Epithelial cell of prostate (primary cell): ENCODE data around the gene MALRD1.

Source experiments
- DNase-seq: peaks from one replicate; pipeline ENCODE4 v3.0.0-alpha.2; 2011; ENCODE audit warnings: low read depth, low spot score
- H3K27ac ChIP-seq: fragments of 450-650 bp; 2 replicates; pipeline ENCODE4 v1.5.1; 2017; ENCODE audit warnings: mild to moderate bottlenecking

The MALRD1 gene

DNA sequence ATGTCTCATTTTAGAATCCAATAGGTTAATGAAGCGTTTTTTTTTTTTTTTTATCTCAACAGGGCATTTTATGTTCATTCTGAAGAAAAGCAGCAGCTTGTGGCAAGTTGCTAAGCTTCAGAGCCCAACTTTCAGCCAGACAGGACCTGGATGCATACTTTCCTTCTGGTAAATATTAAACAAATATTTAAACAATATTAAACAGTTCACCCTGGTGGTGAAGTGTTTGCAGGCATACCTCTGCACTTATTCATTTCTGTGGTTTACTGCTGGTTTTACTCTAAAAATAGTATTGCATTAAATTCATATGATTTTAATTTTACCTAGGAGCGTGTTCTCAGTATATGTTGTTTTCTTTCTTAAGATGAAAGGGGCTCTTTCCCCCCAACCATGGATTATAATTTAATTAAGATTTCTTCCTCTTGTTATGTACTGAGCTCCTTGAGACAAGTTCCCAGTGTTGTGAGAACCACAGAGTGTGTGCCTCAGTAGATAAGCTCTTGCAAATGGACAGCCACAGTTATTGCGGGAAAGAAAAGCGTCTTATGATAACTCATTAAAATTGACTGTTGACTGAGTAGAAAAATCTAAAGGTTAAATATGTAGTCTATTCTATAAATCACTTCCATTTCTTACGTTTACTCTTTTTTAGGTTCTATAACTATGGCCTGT lies 155.8 kb downstream of the MALRD1 start:
- no peak overlapping the region for H3K27ac ChIP-seq
- DNase-seq, result no peak

DNA sequence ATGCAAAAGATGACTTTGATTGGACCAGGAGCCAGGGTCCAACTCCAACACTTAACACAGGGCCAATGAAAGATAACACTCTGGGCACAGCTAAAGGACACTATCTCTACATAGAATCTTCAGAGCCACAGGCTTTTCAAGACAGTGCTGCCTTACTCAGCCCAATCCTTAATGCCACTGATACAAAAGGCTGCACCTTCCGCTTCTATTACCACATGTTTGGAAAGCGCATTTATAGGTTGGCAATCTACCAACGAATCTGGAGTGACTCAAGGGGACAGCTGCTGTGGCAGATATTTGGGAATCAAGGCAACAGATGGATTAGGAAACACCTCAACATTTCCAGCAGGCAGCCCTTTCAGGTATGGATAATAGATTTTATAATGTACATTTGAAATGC lies 160.7 kb downstream of the MALRD1 start:
- no peak for DNase-seq
- no peak overlapping the region for H3K27ac ChIP-seq

DNA sequence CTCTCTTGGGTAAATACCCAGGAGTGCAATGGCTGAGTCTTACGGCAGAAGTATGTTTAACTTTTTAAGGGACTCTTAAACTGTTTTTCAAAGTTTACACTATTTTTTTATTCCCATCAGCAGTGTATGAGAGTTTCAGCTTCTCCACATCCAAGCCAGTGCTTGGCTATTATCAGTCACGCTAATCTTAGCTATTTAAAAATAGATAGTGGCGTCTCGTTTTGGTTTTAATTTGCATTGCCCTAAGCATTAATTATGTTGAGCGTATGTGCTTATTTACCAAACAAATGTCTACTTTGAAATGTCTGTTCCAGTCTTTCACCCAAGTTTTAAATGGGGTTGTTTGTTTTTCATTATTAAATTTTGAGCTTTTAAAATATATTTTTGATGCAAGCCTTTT lies 164.0 kb downstream of the MALRD1 start:
- no peak for DNase-seq
- H3K27ac ChIP-seq, result no peak overlapping the region

DNA sequence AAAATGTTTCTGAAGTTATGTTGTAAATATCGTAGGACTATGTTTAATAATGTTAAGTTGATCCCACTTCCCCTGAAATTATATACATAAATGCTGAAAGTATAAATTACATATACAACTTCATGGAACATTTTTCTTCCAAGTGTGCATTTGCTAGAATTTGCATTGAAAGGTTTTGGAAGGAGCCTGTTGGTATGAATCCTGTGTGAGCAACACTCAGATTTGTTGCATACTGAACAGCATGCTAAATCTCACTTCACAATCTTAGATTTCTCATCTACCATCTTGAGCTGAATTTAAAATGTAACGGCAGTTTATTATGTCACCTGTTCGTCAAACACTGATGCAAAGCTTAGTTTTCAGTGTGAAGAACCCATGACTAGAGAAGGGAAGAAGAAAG lies 172.6 kb downstream of the MALRD1 start:
- no peak for DNase-seq
- H3K27ac ChIP-seq, result no peak overlapping the region

DNA sequence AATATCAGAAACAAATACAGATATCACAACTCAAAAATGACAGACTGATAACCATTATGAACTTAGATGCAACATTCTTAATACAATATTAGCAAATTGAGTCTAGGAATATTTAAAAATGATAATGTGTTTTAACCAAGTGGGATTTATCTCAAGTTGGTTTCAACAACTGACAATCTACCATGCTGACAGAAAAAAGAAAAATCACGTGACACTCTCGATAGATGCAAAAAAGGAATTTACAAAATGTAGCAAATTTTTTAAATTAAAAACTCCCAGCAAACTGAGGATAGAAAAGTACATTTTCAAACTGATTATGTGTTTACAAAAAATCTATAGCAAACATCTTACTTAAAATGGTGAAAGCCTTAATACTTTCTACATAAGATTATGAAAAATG lies 177.4 kb downstream of the MALRD1 start:
- H3K27ac ChIP-seq, result no peak overlapping the region
- DNase-seq, result no peak

DNA sequence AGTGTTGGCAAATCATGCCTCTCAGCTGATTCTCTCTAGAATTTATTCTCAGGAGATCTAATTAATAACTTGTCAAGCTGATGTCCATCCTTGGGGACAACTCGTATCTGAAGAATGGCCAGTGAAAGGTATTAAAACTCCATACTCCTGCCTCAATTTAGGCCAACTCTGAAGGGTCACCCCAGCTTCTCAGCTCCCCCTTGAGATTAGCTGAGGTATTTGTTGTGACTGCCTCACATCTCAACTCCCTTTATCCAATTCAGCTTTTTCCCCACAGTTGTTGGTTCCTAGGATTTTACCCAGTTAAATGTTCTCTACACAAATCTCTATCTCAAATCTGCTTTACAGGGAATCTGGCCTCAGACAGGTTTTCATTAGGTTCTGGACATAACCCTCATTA lies 182.4 kb downstream of the MALRD1 start:
- no peak overlapping the region for H3K27ac ChIP-seq
- no peak for DNase-seq

DNA sequence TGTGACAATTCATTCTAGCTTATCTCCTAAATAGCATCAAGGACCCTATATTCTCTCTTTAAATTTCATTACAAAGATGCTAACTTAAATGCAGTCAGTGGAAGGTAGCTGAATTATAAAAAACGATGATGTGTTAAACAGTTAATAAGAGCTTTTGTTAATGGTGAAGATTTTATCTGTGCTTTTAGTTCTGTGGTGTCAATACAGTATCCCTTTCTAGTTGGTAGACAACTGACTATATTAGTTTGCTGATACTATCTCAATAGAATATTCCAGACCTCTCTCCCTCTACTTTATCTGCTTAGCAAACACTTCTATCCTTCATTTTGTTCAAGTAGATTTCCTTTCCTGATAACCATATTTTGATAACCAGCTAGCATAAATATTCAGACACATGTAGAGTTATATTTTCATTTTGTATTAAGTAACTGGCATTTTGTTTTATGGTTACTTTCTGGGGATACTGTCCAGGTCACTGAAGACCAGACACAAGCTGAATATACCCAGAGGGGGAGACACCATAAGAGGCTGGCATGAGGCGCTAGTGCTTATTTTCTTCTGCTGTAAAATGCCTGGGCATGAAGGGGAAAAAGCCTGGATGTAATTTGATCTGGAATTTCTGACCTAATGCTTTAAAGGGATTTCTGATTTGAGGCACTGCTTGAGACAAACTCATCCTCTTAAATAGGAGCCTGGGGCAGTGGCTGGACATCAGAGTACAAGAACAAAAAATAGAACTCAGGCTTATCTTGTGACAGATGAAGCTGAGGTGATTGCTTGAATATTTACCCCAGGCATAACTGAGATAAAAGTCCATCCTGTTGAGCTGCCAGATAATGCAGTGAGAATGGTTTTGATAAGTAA lies 197.5 kb downstream of the MALRD1 start:
- DNase-seq, result no peak
- no peak overlapping the region for H3K27ac ChIP-seq

DNA sequence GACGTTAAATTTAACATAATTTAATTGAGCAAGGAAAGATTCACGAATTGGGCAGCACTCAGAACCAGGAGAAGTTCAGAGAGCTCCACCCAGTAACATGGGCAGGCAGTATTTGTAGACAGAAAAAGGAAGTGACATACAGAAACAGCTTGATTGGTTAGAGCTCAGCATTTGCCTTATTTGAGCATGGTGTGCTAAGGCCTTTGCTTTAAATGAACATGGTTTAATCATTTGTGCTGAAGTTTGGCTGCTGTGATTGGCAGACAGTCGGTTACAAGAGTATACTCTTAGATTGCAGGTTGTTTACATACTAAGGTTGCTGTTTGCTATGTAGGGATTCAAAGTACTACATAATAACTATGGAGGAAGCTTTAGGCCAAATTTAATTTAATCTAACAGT lies 199.2 kb downstream of the MALRD1 start:
- no peak for DNase-seq
- no peak overlapping the region for H3K27ac ChIP-seq

DNA sequence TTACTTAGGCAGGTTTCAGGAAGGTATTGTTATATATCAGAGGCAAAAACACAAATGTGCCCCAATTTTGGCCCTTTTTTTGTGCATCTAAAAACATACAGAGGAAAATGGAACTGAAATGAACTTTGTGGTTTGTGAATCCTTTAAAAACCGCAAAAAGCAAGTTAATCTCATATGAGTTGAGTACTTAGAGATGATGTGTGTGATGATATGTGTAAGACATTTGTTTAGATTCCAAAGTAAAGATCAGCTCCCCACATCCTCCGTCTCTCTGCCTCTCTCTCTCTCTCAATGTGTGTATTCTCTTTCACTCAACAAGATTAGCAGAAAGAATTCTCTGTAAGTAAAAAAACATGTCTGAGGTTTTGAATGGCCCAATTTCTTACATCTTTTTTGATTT lies 201.9 kb downstream of the MALRD1 start:
- no peak overlapping the region for H3K27ac ChIP-seq
- DNase-seq, result no peak

DNA sequence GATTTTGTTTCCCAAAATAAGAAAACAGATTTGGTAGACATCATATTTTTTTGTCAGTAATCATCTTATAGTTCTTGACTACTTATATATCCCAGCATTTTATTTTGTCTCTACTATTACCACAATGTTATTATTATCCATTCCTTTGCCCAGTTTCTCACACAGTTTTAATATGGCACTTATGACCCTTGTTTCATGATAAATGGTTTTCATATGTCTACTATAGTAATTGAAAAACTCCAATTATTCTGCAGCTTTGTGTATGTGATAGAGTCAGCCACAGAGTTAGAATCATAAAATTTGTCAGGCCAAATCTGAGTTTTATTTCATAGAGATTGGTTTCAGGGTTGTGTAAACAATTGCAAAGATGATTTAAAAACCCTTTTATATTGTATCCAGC lies 203.9 kb downstream of the MALRD1 start:
- H3K27ac ChIP-seq, result no peak overlapping the region
- DNase-seq, result no peak

DNA sequence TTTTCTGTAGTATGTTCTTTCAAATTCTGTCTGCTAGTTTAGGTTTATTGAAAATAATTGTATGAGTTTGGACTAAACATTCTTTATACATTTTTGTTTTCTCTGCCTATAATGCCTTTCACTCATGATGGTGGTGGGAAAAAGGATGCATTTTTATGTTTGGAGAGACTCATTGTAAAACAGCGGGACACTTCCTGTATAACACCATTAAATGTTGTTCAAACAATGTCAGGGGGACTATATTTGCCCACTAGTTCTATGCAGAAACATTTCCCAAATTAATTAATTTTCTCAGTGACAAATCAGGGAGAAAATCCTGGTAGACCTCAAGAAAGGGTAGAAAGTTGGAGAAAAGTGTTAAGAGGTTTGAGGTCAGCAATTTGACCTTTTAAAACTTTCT lies 207.7 kb downstream of the MALRD1 start:
- no peak for DNase-seq
- no peak overlapping the region for H3K27ac ChIP-seq

DNA sequence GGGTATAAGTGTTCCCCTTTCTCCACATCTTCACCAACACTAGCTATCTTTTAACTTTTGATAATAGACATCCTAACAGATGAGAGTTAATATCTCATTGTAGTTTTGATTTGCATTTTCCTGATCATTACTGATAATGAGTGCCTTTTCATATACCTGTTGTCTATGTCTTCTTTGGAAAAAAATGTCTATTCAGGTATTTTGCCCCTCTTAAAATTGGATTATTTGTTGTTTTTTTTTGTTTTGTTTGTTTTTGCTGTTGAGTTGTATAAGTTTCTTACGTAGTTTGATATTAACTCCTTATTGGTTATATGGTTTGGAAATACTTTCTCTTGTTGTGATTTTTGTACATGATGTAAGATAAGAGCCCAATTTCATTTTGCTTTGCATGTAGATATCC lies 214.7 kb downstream of the MALRD1 start:
- no peak for DNase-seq

DNA sequence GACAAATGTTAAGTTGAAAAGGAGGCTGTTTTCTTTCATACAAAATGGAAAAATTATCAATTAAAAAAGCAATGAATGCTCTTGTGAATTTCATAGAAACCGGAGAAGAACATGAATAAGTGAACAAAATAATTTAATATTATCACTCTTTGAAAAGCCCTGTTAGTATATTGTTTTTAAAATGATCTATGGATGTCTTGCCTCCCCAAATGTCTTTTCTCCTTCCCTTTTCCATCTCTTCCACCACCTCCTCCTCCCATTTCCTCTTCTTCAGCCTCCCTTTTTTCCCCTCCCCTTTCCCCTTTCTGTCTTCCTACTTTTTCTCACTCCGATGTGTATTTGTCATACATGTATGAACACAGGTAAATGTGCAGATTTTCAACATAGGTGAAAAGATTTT lies 234.7 kb downstream of the MALRD1 start:
- no peak for DNase-seq
- H3K27ac ChIP-seq, result no peak overlapping the region

More for the DNA sequence above, 214.7 kb downstream of the MALRD1 start:
- H3K27ac ChIP-seq, result no peak overlapping the region

DNA sequence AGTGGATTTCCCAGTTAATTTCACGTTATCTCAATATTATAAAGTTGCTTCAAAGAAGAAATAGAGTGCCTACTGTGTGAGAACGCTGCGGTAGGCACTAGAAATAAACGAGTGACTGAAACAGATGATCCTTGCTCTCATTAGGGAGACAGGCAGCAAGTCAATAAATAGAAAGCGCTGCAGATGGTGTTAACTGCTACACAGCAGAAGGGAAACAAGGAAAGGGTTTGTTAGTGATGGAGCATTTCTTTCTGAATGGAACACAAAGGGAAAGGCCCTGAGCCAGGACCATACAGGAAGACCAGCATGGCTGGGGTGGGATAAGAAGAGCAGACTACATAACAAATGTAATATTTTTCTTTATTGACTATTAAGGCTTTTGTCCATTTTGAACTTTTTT lies 235.2 kb downstream of the MALRD1 start:
- no peak for DNase-seq
- H3K27ac ChIP-seq, result no peak overlapping the region

DNA sequence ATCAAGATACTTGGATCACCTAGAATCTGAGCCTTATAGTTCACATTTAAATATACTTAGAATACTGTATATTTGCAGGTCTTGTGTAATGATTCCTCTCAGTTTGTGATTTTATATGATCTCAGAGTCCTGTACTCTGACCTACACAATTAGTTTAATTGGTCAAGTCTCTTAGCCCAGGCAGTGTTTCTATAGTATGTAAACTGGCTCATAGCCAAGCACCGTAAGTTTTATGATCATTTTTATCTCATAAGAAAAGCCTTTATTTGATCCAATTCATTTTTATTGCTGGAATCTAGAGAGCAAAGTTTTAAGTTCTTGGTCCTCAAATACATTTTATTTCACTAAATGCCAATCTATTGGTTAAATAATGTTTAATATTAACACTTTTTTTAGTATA lies 242.2 kb downstream of the MALRD1 start:
- DNase-seq, result no peak
- H3K27ac ChIP-seq, result no peak overlapping the region

DNA sequence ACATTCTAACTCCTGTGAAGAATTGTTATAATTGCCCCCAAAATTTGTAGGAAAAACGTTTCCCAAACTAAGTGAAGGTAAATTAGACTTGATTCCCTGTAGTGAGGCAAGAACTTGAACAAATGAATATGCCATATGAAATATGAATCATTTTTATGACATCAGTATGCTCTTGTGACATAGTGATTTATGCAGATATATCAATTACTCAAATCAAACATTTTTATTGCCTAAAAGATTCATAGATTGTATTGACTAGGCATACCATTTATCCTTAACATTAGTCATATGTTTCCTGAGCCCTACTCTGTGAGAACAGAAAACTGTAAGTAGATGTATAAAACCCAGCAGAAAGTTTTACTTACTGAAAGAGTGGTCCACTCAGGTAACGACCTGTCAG lies 245.6 kb downstream of the MALRD1 start:
- no peak overlapping the region for H3K27ac ChIP-seq
- no peak for DNase-seq

DNA sequence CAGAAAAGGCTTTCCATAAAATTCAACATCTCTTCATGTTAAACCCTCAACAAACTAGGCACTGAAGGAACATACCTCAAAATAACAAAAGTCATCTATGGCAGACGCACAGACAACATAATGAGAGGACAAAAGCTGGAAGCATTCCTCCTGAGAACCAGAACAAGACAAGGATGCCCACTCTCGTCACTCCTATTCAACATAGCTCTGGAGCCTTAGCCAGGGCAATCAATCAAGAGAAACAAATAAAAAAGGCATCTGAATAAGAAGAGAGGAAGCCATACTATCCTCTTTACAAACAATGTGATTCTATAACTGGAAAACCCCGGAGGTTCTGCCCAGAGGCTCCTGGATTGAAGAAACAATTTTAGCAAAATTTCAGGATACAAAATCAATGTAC lies 251.0 kb downstream of the MALRD1 start:
- DNase-seq, result no peak
- H3K27ac ChIP-seq, result no peak overlapping the region

DNA sequence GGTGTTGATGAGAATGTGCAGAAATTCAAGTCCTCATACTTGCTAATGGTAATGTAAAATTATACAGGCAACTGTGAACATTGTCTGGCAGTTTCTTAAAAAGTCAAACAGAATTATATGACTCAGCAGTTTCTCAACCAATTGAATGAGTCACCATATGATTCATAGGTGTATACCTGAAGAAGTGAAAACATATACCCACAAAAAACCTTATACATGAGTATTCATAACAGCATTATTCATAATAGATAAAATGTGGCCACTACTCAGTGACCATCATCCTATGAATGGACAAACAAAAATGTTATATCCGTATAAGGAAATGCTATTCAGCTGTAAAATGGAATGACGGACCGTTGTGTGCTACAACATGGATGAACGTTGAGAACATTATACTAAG lies 253.5 kb downstream of the MALRD1 start:
- H3K27ac ChIP-seq, result peak overlapping the region; percentile 24
- peak; percentile 76 for DNase-seq

DNA sequence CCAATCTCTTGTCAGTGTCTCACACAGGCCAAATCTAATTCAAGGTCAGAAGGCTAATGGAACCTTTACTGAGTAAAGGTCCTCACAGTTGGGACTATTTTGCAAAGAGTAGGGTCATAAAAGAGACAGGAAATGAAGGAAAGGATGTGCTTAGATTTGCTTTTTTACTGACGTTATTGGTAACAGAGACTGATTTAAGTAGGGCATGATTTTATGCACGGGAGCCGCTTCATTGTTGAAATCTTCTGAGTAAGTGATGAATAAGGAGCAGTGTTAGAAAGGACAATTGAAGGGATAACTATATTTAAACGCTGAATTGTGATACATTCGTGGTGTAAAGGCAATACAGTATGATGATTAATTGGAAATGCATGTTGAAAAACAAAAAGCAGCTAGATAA lies 261.5 kb downstream of the MALRD1 start:
- peak overlapping the region; percentile 15 for H3K27ac ChIP-seq

DNA sequence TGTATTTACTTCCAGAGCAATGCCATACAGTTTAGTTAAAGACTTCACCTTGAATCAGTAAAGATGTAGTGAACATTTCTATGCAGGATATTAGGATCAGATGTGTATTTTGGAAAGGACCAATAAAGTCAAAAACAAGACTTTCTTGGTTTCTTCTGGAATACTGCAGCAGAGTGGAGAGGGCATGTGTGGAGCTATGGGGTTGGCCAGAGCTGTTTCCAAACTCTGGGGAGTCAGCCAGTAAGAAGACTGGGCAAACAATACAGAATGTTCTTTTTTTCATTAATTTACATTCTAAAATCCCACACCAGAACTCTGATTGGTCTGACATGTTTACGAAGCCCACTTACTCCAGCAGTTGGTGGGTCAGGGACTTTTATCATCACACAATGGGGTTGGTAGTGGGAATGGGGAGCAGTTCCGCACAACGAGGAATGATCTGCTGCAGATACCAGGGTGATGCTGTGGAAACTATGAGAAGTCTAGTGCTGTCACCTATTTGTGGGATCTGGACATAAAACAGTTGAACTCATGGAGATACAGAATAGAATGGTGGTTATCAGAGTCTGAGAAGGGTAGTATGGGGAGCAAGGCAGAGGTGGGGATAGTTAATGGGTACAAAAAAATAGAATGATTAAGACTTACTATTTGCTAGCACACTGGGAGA lies 267.7 kb downstream of the MALRD1 start:
- DNase-seq, result no peak
- no peak overlapping the region for H3K27ac ChIP-seq

More for the DNA sequence above, 261.5 kb downstream of the MALRD1 start:
- DNase-seq, result no peak

DNA sequence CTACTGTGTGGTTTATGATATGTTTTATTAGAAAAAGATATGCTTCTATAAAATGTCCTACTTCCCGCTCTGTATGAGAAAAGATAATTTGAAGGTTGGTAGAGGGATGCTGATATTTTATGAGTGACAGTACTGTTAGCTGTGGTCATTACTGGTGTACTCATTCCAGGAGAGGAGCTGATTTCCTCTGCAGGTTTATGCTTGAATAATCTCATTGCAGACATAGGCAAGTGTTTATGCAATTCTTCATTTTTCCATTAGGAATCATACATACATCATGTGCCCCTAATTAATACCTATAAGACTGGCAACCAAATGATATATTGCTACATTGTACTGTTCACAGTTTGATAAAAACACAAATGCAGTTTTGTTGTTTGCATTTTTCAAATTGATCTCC lies 269.4 kb downstream of the MALRD1 start:
- DNase-seq, result no peak
- no peak overlapping the region for H3K27ac ChIP-seq
